HG02571 (cell line): ENCODE data around the gene GIMAP7.
"Not testable (repeated sequence)": the region's sequence is repeated elsewhere in the genome, so short reads cannot be mapped to it uniquely, and the experiment has no call there.

Experiments used
- ATAC-seq: cut with Tn5 transposase; IDR thresholded peaks from one replicate; pipeline ENCODE4 v1.9.1; 2021; ENCODE audit warnings: mild to moderate bottlenecking, moderate library complexity; ENCODE audit not compliant: unreplicated experiment

Gene GIMAP7

GRCh38 chr7:150514748-150515222 is at the start of gene GIMAP7:
Gene GIMAP7 (plus strand): TSS chr7:150514872. CDS start chr7:150519975, 5,103 bp downstream.
- no peak for ATAC-seq

- ATAC-seq = no peak
Measured at GRCh38 chr7:150464962-150465361, 49.7 kb upstream of the GIMAP7 start.

GRCh38 chr7:150465414-150465813 is 49.3 kb upstream of the GIMAP7 start:
- ATAC-seq = no peak

GRCh38 chr7:150466477-150466876 is 48.2 kb upstream of the GIMAP7 start:
- no peak for ATAC-seq

GRCh38 chr7:150468241-150468640 is 46.4 kb upstream of the GIMAP7 start:
- ATAC-seq = no peak

- ATAC-seq = no peak
Measured at GRCh38 chr7:150471886-150472285, 42.8 kb upstream of the GIMAP7 start.

GRCh38 chr7:150473902-150474301 is 40.8 kb upstream of the GIMAP7 start:
- ATAC-seq = no peak

GRCh38 chr7:150476285-150476684 is 38.4 kb upstream of the GIMAP7 start:
- no peak for ATAC-seq

- no peak for ATAC-seq
Measured at GRCh38 chr7:150476819-150477631, 37.6 kb upstream of the GIMAP7 start.

GRCh38 chr7:150479023-150479716 is 35.5 kb upstream of the GIMAP7 start:
- no peak for ATAC-seq

GRCh38 chr7:150481186-150481920 is 33.3 kb upstream of the GIMAP7 start:
- ATAC-seq = no peak

- ATAC-seq = no peak
Measured at GRCh38 chr7:150481922-150482321, 32.8 kb upstream of the GIMAP7 start.

GRCh38 chr7:150483514-150483913 is 31.2 kb upstream of the GIMAP7 start:
- not testable (repeated sequence) for ATAC-seq

GRCh38 chr7:150484071-150484470 is 30.6 kb upstream of the GIMAP7 start:
- not testable (repeated sequence) for ATAC-seq

- ATAC-seq = no peak
Measured at GRCh38 chr7:150487625-150488024, 27.0 kb upstream of the GIMAP7 start.

- no peak for ATAC-seq
Measured at GRCh38 chr7:150489782-150490181, 24.9 kb upstream of the GIMAP7 start.

GRCh38 chr7:150493442-150493841 is 21.2 kb upstream of the GIMAP7 start:
- ATAC-seq = not testable (repeated sequence)

- no peak for ATAC-seq
Measured at GRCh38 chr7:150502519-150502918, 12.2 kb upstream of the GIMAP7 start.

- no peak for ATAC-seq
Measured at GRCh38 chr7:150503155-150503554, 11.5 kb upstream of the GIMAP7 start.

- ATAC-seq = no peak
Measured at GRCh38 chr7:150503581-150503980, 11.1 kb upstream of the GIMAP7 start.

GRCh38 chr7:150507947-150508602 is 6.6 kb upstream of the GIMAP7 start:
- ATAC-seq = no peak
